NCI-H2171 treated with DMSO at 0.1 percent for 48 hours (cell line): ENCODE measurements around the gene SLC35D2.
A peak's percentile ranks its signal among the peaks of the same experiment; 100 is the strongest.
"Not testable (repeated sequence)": the region's sequence is repeated elsewhere in the genome, so short reads cannot be mapped to it uniquely, and the experiment has no call there.

Experiments used
- DNase-seq: peaks from one replicate; lab custom pipeline; 2025; lab: John Stamatoyannopoulos, UW

The SLC35D2 gene

GRCh38 chr9:96360976-96361375 is 22.5 kb downstream of the SLC35D2 start:
- DNase-seq: no peak

- not testable (repeated sequence) for DNase-seq
These were observed 23.0 kb downstream of the SLC35D2 start for GRCh38 chr9:96360523-96360922.

GRCh38 chr9:96350866-96351265 is 32.6 kb downstream of the SLC35D2 start:
- no peak for DNase-seq

GRCh38 chr9:96348261-96348660 is 35.2 kb downstream of the SLC35D2 start:
- no peak for DNase-seq

GRCh38 chr9:96345551-96345950 is 38.0 kb downstream of the SLC35D2 start:
- DNase-seq: no peak

- peak; percentile 95 for DNase-seq
These were observed 38.9 kb downstream of the SLC35D2 start for GRCh38 chr9:96344458-96345180.

- no peak for DNase-seq
These were observed 39.8 kb downstream of the SLC35D2 start for GRCh38 chr9:96343515-96344360.

GRCh38 chr9:96342571-96343245 is 40.8 kb downstream of the SLC35D2 start:
- no peak for DNase-seq

GRCh38 chr9:96340707-96341106 is 42.8 kb downstream of the SLC35D2 start:
- DNase-seq: no peak

- no peak for DNase-seq
These were observed 45.2 kb downstream of the SLC35D2 start for GRCh38 chr9:96338299-96338698.

GRCh38 chr9:96333958-96334357 is 49.6 kb downstream of the SLC35D2 start:
- DNase-seq: no peak

GRCh38 chr9:96331236-96331947 is 52.1 kb downstream of the SLC35D2 start:
- no peak for DNase-seq

GRCh38 chr9:96327694-96328352 is 55.7 kb downstream of the SLC35D2 start:
- DNase-seq: peak; percentile 43

- DNase-seq: no peak
These were observed 60.3 kb downstream of the SLC35D2 start for GRCh38 chr9:96323169-96323568.

GRCh38 chr9:96322736-96323135 is 60.8 kb downstream of the SLC35D2 start:
- not testable (repeated sequence) for DNase-seq

- not testable (repeated sequence) for DNase-seq
These were observed 61.3 kb downstream of the SLC35D2 start for GRCh38 chr9:96322210-96322609.

- no peak for DNase-seq
These were observed 62.0 kb downstream of the SLC35D2 start for GRCh38 chr9:96321515-96321914.

- no peak for DNase-seq
These were observed 62.7 kb downstream of the SLC35D2 start for GRCh38 chr9:96320749-96321280.

GRCh38 chr9:96318921-96319565 is 64.5 kb downstream of the SLC35D2 start:
- no peak for DNase-seq

- peak; percentile 58 for DNase-seq
These were observed 66.1 kb downstream of the SLC35D2 start for GRCh38 chr9:96317335-96317980.
